ENCODE data around the gene CLDN10.

CLDN10 gene

GRCh38 chr13:95603887-95604555 is 51.5 kb downstream of the CLDN10 start:
- DNase-seq = no peak

DNA sequence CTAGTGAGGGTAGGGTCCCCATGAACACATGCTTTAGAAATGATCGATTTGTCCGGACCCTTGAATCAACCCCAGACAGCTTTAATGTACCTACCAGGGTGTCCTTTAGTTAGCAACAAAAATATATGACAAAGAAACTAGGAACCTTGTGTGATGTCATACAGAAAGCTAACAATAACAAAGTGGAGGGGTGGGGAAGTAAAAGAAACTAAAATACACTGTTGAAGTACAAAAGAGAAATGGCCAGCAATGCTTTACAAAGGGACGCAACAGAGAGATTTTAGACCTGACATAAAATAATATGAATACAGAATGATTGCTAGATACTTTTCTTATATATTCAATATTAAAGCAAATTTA is 52.0 kb downstream of the CLDN10 start:
- DNase-seq = no peak

- no peak for DNase-seq
Measured at GRCh38 chr13:95605448-95606125, 53.1 kb downstream of the CLDN10 start.

GRCh38 chr13:95607366-95607765 is 54.8 kb downstream of the CLDN10 start:
- no peak for DNase-seq

- DNase-seq = no peak
Measured at GRCh38 chr13:95608640-95609323, 56.3 kb downstream of the CLDN10 start.

- DNase-seq = no peak
Measured at GRCh38 chr13:95614641-95615245, 62.2 kb downstream of the CLDN10 start.

DNA sequence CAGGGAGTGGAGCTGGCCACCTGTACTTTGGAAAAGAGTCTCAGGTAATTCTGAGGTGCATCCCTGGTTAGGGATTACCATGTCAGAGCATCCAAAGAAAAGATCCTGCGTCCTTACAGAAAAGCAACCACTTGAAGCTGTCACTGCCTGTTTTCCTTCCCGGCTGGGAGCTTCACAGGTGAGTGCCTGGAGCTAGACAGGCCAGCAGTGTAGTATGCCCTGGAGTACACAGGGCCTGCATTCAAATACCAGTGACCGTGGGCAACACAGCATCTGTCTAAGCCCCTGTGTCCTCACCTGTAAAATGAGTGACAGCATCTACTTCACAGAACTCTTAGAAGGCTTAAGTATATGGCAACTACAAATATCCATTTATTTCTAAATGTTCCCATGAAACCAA is 63.0 kb downstream of the CLDN10 start:
- DNase-seq = no peak

- no peak for DNase-seq
Measured at GRCh38 chr13:95620030-95620824, 67.7 kb downstream of the CLDN10 start.

DNA sequence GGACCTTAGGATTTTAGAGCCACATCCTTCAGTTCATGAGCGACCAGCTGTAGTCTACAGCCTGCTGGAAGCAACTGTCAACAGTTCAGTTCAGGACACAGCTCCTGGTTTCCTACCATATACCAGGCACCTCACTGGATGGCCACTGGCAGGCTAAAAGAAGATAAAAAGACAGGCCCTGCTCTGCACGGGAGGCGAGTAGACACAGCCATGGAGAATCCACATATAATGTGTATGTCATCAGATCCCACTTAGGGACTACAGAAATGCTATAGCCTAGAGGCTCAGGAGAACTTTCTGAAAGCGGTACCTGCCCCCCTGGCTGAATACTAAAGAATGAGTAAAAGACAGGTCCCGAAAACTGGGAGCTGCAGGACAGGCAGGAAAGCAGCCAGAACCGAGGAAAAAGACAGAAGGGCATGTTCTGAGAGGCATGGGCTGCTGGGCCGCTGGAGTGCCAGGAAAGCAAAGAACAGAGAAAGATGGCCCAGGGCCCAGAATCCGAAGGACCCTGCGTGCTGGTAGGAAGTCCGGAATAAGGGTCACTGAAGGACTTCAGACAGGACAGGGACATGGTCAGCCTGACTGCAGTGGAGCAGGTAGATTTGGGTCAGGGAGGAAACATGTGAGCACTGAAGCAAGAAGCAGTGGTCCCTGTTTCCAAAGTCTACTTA is 68.4 kb downstream of the CLDN10 start:
- DNase-seq = no peak

DNA sequence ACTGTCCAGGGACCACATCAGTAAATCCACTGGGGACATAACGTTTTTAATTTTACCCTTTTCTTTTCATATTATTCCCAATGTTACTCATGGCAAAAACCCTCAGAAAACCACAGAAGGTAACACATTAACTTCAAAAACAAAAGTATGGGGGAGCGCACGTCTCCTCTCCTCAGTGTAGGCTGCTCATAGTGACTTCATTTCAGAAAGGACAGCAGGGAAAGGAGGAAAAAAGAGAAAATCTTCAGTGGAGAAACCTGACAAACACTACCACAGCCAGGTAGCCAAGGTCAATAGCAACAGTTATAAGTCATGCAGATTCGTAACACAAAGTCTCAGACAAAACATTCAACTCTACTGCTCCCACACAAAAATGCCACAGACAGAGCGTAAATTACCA is 70.6 kb downstream of the CLDN10 start:
- no peak for DNase-seq

DNA sequence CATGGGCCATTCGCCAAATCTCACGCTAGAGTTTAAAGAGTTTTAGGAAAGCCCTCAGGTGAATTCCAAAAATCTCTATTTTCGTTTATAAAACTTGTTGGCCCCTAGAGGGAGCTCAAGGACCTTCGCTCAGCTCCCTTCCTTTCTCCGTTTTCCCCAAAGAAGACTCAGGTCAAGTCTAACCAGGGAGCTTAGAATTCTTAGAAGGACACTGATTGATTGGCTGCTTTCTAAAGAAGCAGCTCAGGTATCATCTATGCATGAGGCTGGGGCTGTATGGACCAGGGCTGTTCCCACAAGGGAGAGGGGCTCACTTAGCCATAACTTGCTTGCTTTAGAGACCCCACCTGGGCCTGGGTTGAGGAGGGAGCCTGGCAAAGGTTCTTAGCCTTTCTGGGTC is 71.5 kb downstream of the CLDN10 start:
- DNase-seq = no peak

DNA sequence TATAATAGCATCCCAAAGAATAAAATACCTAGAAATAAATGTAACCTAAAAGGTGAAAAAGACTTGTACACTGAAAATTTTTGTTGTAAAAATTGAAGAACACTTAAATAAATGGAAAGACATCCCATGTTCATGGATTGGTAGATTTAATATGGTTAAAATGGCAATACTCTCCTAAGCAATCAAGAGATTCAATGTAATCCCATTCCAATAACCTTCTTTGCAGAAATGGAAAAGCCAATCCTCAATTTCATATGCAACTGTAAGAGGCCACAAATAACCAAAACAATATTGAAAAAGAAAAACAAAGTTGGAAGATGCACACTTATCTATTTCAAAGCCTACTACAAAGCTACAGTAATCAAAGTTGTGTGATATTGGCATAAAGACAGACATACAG is 74.2 kb downstream of the CLDN10 start:
- DNase-seq = no peak

DNA sequence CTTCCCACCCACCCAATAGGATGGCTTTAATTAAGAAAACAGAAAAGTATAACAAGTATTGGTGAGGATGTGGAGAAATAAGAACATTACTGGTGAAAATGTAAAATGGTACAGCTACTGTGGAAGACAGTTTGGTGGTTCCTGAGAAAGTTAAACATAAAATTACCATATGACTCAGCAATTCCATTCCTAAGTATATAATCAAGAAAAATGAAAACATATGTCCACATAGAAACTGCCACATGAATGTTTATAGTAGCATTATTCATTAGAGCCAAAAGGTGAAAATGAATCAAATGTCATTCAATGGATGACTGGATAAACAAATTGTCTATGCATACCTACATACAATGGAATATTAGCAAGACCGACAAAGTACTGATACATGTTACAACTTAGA is 75.1 kb downstream of the CLDN10 start:
- DNase-seq = no peak

DNA sequence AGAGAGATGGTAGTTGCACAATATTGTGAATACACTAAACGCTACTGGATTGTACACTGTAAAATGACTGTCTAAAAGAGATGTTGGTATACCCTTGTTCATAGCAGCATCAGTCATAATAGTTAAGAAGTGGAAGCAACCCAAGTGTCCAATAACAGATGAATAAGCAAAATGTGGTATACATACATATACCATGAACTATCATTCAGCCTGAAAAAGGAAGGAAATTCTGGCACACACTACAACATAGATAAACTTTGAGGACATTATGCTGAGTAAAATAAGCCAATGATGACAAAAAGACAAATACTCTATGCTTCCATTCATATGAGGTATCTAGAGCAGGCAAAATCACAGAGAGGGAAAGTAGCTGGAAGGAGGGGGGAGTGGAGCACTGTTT is 76.0 kb downstream of the CLDN10 start:
- DNase-seq = no peak

- DNase-seq = no peak
Measured at GRCh38 chr13:95629071-95629470, 76.6 kb downstream of the CLDN10 start.
